Fibroblast of skin of left quadriceps (primary cell): Measurements from ENCODE around the gene MAK.
"Not testable (repeated sequence)": the region's sequence is repeated elsewhere in the genome, so short reads cannot be mapped to it uniquely, and the experiment has no call there.

Experiments used
- DNase-seq, 2 experiments: peaks; one replicate each; pipeline ENCODE4 v3.0.0-alpha.2; 2013; ENCODE audit warnings: low read depth in 2 of 2

Gene MAK

DNA sequence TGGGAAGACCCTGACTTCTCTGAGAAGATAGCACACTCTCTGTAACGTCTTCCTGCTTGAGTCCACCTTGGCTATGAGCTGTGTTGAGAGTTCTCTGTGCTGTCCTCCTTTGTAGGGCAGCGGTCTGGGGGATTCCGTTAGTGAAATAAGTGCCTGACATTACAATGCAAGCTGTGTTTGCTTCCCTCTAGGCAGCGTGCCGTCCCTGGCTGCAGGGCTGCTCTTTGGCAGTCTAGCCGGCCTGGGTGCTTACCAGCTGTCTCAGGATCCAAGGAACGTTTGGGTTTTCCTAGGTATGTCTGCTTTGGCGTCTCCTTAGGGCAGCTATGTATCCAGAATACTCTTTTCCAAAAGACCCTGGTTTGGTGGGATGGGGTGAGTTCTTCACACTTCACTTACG, 112.6 kb downstream of the MAK start:
- DNase-seq: no peak

DNA sequence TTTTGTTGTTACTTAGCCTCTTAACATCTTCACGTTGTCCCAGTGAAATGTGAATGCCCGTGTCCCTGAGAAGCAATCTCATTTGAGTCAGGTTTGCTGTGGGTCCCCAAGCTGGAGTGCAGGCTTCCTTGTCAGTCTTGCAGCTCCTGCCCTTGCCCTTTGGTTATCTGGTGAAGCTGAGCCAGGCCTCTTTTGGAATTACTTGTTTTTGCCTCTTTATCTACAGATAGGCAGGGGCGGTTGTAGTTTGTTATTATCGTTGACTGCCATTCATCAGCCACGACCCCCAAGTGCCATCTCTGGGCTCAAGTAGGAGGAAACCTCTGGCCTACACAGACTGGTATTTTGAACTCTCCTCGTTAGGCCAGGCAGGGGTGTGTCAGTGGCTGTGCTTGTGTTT, 113.3 kb downstream of the MAK start:
- DNase-seq: no peak

DNA sequence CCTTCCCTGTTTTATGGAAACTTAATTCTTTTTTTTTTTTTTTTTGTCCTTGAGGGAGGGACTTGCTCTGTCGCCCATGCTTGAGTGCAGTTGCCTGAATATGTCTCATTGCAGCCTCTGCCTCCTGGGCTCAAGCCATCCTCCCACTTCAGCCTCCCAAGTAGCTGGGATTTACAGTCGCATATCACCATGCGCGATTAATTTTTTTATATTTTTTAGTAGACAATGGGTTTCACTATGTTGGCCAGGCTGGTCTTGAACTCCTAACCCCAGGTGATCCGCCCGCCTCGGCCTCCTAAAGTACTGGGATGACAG, 114.8 kb downstream of the MAK start:
- DNase-seq: no peak

DNA sequence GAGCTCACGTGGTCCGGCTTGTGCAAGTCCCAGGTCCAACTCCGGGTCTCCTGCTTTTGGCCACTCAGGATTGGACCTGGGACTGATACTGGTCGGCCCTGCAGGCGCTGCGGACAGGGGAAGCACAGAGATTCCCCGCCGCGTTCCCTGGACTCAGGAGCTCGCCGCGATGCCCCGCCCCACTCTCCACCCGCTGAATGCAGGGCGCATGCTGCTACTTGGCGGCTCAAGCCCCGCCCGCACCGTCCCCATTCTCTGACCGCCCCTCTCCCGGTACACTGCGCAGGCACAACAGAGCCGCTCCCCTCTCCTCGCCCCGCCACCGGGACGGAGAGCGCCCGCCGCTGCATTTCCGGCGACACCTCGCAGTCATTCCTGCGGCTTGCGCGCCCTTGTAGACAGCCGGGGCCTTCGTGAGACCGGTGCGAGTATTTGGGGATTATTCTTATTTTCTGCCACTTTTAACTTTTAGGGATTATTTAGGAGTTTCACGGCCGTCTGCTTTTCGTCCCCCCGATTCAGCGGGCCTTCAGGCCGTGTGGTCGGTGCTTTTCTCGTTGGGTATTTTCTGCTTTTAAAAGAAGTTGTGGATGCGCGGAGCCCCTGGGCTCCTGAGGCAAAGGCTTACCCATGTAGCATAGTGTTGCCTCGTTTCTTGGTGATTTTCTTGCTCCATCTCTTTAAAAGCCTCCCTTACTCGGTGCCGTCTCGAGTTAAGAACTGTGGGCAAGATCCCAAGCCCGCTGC, 115.3 kb downstream of the MAK start, which contains the start of gene TMEM14C:
Gene TMEM14C (plus strand): TSS at position 251 of the 747 bp plus-strand sequence. CDS start 1,544 bp downstream, outside the sequence.
- DNase-seq: peak; percentile 90 to 92

DNA sequence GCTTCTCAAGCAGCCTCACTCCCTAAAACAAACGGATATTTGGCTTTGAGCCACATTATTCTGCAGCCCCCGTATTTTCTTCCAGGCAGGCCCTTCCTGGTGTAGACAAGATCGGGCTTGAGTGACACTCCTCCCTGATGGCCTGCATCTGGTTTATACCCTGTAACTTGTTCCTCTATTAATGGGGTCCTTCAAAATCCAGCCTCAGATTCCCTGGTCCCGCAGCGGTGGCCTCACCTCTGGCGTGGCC, 115.8 kb downstream of the MAK start:
- DNase-seq: no peak

DNA sequence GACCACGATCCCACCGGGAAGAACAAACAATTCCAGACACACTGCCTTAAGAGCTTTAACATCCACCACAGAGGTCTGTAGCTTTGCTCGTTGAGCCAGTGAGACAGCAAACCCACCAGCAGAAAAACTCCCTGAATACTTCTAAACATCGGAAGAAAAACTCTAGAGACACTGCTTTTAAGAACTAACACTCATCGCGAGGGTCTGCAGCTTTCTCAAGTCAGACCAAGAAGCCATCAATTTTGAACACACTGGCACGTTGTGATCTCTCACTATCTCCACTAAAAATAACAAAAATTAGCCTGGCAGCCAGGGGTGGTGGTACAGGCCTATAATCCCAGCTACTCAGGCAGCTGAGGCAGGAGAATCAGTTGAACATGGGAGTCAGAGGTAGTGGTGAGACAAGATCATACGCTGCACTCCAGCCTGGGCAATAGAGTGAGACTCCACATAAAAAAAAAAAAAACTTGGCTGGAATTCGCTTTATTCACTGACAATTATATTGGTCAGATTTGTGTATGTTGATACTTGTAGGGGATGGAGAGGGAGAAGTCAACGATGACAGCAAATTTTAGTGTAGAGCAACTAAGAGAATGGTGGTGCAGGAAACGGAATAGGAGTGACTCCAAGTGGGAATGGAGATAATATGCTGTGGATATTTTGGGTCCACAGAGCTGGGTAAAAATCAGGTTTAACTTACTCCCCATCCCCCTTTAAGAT, 116.3 kb downstream of the MAK start:
- no peak for DNase-seq

DNA sequence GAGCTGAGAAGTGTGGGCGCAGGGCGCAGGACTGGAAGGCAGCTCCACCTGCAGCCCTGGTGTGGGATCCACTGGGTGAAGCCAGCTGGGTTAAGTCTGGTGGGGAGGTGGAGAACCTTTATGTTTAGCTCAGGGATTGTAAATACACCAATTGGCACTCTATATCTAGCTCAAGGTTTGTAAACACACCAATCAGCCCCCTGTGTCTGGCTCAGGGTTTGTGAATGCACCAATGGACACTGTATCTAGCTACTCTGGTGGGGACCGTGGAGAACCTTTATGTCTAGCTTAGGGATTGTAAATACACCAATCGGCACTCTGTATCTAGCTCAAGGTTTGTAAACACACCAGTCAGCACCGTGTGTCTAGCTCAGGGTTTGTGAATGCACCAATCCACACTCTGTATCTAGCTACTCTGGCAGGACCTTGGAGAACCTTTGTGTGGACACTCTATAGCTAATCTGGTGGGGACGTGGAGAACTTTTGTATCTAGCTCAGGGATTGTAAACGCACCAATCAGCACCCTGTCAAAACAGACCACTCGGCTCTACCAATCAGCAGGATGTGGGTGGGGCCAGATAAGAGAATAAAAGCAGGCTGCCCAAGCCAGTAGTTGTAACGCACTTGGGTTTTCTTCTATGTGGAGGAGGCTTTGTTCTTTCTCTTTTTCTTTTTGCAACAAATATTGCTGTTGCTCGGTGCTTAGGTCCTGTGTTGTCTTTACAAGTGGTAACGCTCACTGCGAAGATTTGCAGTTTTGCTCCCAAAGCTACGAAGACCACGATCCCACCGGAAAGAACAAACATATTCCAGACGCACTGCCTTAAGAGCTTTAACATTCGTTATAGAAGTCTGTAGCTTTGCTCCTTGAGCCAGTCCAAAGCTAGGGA, 117.1 kb downstream of the MAK start:
- DNase-seq: not testable (repeated sequence)

DNA sequence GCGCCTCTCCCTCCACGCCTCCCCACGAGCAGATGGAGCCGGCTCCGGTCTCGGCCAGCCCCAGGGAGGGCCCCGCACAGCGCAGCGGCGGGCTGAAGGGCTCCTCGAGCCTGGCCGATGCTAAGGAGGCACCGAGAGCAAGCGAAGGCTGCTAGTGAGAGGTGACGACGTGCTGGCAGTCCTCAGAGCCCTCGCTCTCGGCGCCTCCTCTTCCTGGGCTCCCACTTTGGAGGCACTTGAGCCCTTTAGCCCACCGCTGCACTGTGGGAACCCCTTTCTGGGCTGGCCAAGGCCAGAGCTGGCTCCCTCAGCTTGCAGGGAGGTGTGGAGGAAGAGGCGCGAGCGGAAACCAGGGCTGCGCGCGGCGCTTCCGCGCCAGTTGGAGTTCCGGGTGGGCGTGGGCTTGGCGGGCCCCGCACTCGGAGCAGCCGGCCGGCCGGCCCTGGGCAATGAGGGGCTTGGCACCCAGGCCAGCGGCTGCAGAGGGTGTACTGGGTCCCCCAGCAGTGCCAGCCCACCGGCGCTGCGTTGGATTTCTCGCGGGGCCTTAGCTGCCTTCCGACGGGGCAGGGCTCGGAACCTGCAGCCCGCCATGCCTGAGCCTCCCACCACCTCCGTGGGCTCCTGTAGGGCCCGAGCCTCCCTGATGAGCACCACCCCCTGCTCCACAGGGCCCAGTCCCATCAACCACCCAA, 117.9 kb downstream of the MAK start:
- DNase-seq: no peak

DNA sequence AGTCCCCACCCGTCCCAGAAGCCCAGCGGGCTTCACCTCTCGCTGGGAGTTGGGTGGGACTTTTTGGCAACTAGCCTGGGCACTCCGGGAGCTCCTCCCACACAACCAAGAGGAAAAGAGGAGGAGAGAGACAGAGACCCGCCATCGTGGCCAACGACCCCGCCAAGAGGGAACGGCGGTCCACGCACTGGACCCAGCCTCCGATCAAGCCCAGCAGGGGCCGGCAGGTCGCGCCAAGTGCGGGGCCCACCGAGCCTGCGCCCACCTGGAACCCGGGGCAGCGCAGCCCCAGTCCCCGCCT, 118.4 kb downstream of the MAK start:
- no peak for DNase-seq

DNA sequence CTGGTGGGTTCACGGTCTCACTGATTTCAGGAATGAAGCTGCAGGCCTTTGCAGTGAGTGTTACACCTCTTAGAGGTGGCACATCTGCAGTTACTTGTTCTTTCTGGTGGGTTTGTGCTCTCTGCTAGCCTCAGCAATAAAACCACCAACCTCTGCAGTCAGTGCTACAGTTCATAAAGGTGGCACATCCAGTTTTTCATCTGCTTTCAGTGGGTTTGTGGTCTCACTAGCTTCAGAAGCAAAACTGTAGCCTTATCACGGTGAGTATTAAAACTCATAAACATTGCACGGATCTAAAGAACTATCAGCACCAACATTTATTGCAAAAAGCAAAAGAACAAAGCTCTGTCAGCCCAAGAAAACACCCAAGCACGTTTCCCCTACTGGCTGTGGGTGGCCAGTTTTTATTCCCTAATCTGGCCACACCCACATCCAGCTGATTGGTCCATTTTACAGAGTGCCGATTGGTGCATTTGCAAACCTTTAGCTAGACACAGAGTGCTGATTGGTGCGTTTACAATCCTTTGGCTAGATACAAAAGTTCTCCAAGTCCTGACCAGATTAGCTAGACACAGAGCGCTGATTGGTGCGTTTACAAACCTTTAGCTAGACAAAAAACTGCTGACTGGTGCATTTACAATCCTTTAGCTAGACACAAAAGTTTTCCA, 118.9 kb downstream of the MAK start:
- DNase-seq: no peak

DNA sequence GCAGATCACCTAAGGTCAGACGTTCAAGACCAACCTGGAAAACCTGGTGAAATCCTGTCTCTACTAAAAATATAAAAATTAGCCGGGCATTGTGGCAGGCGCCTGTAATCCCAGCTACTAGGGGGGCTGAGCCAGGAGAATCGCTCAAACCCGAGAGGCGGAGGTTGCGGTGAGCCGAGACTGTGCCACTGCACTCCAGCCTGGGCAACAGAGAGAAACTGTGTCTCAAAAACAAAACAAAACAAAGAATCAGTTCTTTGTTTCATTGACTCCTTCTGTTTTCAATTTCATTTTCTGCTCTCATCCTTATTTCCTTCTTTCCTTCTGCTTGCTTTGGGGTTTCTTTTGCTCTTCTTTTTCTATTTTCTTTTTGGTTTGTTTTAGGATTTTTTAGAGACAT, 124.4 kb downstream of the MAK start:
- no peak for DNase-seq
